Stomach smooth muscle (tissue), 2 donors: ENCODE measurements around the gene EPB41.

Source experiments
- H3K27ac ChIP-seq: one replicate; pipeline ENCODE4 v1.7.0; 2013; ENCODE audit warnings: mild to moderate bottlenecking, low read length, inconsistent platforms
- H3K27me3 ChIP-seq, 2 donors: one replicate each; pipeline ENCODE4 v1.7.0; 2013; ENCODE audit warnings: low read length in 2 of 2; ENCODE audit not compliant: insufficient read depth in 2 of 2, control insufficient read depth in 1 of 2
- H3K36me3 ChIP-seq, 2 donors: one replicate each; pipeline ENCODE4 v1.7.0; 2013; ENCODE audit warnings: low read length in 2 of 2; ENCODE audit not compliant: control insufficient read depth in 2 of 2, insufficient read depth in 2 of 2
- H3K4me1 ChIP-seq: one replicate; pipeline ENCODE4 v1.7.0; 2013; ENCODE audit warnings: low read length; ENCODE audit not compliant: control insufficient read depth, insufficient read depth
- H3K4me3 ChIP-seq, 2 donors: one replicate each; pipeline ENCODE4 v1.7.0; 2013; ENCODE audit warnings: low read length in 2 of 2
- H3K9ac ChIP-seq, 2 donors: one replicate each; pipeline ENCODE4 v1.7.0; 2013; ENCODE audit warnings: low read length in 2 of 2, mild to moderate bottlenecking in 1 of 2
- H3K9me3 ChIP-seq, 2 donors: one replicate each; pipeline ENCODE4 v1.7.0; 2013; ENCODE audit warnings: low read length in 2 of 2; ENCODE audit not compliant: control insufficient read depth in 2 of 2
- donor health status: healthy.
- donor health status: Pancreatic carcinoma.

Gene EPB41

GRCh38 chr1:28891256-28891655 is 23.1 kb upstream of the EPB41 start:
- Histone ChIP-seq H3K4me3 (no peak overlapping the region), H3K27me3 (no peaks in the 10 kb centered on the region), H3K27ac (no peak overlapping the region), H3K4me1 (peaks cover 21% of the 10 kb centered on the region), H3K9me3 (no peaks in the 10 kb centered on the region), H3K9ac (no peak overlapping the region), H3K36me3 (peaks cover 0 to 3% of the 10 kb centered on the region in 2 donors)

- no peak overlapping the region for H3K9ac ChIP-seq
- no peak overlapping the region for H3K27ac ChIP-seq
- no peaks in the 10 kb centered on the region for H3K9me3 ChIP-seq
- no peak overlapping the region for H3K4me3 ChIP-seq
- H3K27me3 ChIP-seq: no peaks in the 10 kb centered on the region
- H3K36me3 ChIP-seq: peaks cover 0 to 3% of the 10 kb centered on the region in 2 donors
- peaks cover 9% of the 10 kb centered on the region for H3K4me1 ChIP-seq
These were observed 20.8 kb upstream of the EPB41 start for GRCh38 chr1:28893403-28894102.

- Histone ChIP-seq H3K4me1 (peaks cover 10% of the 10 kb centered on the region), H3K9me3 (no peaks in the 10 kb centered on the region), H3K9ac (no peak overlapping the region)
These were observed 19.6 kb upstream of the EPB41 start for GRCh38 chr1:28894785-28895184.

GRCh38 chr1:28895896-28896608 is 18.3 kb upstream of the EPB41 start:
- H3K27me3 ChIP-seq: no peaks in the 10 kb centered on the region
- no peak overlapping the region for H3K9ac ChIP-seq
- H3K9me3 ChIP-seq: no peaks in the 10 kb centered on the region
- H3K27ac ChIP-seq: no peak overlapping the region
- no peak overlapping the region for H3K4me3 ChIP-seq
- peaks cover 10% of the 10 kb centered on the region for H3K4me1 ChIP-seq
- H3K36me3 ChIP-seq: peaks cover 0 to 3% of the 10 kb centered on the region in 2 donors

More at GRCh38 chr1:28894785-28895184, 19.6 kb upstream of the EPB41 start:
- H3K4me3 ChIP-seq: no peak overlapping the region
- no peaks in the 10 kb centered on the region for H3K27me3 ChIP-seq
- H3K27ac ChIP-seq: no peak overlapping the region
- H3K36me3 ChIP-seq: peaks cover 0 to 3% of the 10 kb centered on the region in 2 donors

GRCh38 chr1:28896609-28896986 is 17.8 kb upstream of the EPB41 start:
- Histone ChIP-seq H3K4me1 (peaks cover 10% of the 10 kb centered on the region), H3K4me3 (no peak overlapping the region), H3K9me3 (no peaks in the 10 kb centered on the region), H3K27me3 (no peaks in the 10 kb centered on the region), H3K27ac (no peak overlapping the region), H3K36me3 (peaks cover 0 to 3% of the 10 kb centered on the region in 2 donors), H3K9ac (no peak overlapping the region)

- H3K27me3 ChIP-seq: no peaks in the 10 kb centered on the region
- H3K27ac ChIP-seq: no peak overlapping the region
- no peak overlapping the region for H3K9ac ChIP-seq
- no peaks in the 10 kb centered on the region for H3K9me3 ChIP-seq
- peaks cover 10% of the 10 kb centered on the region for H3K4me1 ChIP-seq
- no peak overlapping the region for H3K4me3 ChIP-seq
- H3K36me3 ChIP-seq: peaks cover 0 to 3% of the 10 kb centered on the region in 2 donors
These were observed 16.6 kb upstream of the EPB41 start for GRCh38 chr1:28897789-28898188.

GRCh38 chr1:28898405-28898881 is 15.9 kb upstream of the EPB41 start:
- Histone ChIP-seq H3K4me3 (no peak overlapping the region), H3K9ac (no peak overlapping the region), H3K36me3 (peaks cover 0 to 3% of the 10 kb centered on the region in 2 donors), H3K27me3 (no peaks in the 10 kb centered on the region), H3K4me1 (peaks cover 10% of the 10 kb centered on the region), H3K9me3 (no peaks in the 10 kb centered on the region), H3K27ac (no peak overlapping the region)

- no peak overlapping the region for H3K9ac ChIP-seq
- peaks cover 0 to 2% of the 10 kb centered on the region in 2 donors for H3K9me3 ChIP-seq
- H3K27ac ChIP-seq: no peak overlapping the region
- H3K27me3 ChIP-seq: no peaks in the 10 kb centered on the region
- no peaks in the 10 kb centered on the region for H3K36me3 ChIP-seq
- H3K4me3 ChIP-seq: no peak overlapping the region
- H3K4me1 ChIP-seq: peaks cover 10% of the 10 kb centered on the region
These were observed 15.1 kb upstream of the EPB41 start for GRCh38 chr1:28899267-28899666.

GRCh38 chr1:28900562-28900961 is 13.8 kb upstream of the EPB41 start:
- Histone ChIP-seq H3K9ac (no peak overlapping the region), H3K9me3 (peaks cover 0 to 3% of the 10 kb centered on the region in 2 donors), H3K36me3 (no peaks in the 10 kb centered on the region), H3K27ac (no peak overlapping the region), H3K27me3 (no peaks in the 10 kb centered on the region), H3K4me3 (no peak overlapping the region), H3K4me1 (peaks cover 10% of the 10 kb centered on the region)

GRCh38 chr1:28902738-28903137 is 11.6 kb upstream of the EPB41 start:
- H3K27ac ChIP-seq: no peak overlapping the region
- H3K4me3 ChIP-seq: no peak overlapping the region
- H3K4me1 ChIP-seq: peaks cover 6% of the 10 kb centered on the region
- H3K36me3 ChIP-seq: no peaks in the 10 kb centered on the region
- H3K9me3 ChIP-seq: peaks cover 0 to 3% of the 10 kb centered on the region in 2 donors
- H3K9ac ChIP-seq: no peak overlapping the region
- H3K27me3 ChIP-seq: no peaks in the 10 kb centered on the region
